ENCODE results near the gene MYLK4. TPM values are rescaled to one million over a fixed set of nuclear protein-coding genes. Genes with fewer than 3 reads are reported as not detected.

Gene MYLK4
- total and polyA plus RNA-seq, 4 donors = 0.07 to 0.65 (median 0.39) TPM

DNA sequence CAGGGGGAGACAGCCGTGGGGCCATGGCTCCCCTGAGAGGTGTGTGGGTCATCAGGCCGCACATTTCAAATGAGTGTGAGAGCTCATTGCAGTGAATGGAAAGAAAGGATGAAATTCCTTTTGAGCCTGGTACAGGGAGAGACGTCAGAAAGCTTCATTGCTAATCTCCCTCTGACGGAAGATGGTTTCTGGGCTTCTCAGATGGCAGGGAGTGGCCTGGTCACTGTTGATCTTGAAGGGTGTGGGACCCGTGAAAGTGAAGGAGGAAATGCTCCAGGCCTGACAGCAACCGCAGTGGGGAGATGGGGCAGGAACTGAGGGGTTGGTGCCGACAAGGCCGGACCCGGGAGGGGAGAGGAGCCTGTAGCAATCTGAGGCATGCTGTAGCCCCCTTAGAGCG, 127.4 kb downstream of the MYLK4 start:
- TF ChIP-seq JUND (IDR thresholded peaks at IDR 0.05) = no peak
- TF ChIP-seq, protein P1, sequence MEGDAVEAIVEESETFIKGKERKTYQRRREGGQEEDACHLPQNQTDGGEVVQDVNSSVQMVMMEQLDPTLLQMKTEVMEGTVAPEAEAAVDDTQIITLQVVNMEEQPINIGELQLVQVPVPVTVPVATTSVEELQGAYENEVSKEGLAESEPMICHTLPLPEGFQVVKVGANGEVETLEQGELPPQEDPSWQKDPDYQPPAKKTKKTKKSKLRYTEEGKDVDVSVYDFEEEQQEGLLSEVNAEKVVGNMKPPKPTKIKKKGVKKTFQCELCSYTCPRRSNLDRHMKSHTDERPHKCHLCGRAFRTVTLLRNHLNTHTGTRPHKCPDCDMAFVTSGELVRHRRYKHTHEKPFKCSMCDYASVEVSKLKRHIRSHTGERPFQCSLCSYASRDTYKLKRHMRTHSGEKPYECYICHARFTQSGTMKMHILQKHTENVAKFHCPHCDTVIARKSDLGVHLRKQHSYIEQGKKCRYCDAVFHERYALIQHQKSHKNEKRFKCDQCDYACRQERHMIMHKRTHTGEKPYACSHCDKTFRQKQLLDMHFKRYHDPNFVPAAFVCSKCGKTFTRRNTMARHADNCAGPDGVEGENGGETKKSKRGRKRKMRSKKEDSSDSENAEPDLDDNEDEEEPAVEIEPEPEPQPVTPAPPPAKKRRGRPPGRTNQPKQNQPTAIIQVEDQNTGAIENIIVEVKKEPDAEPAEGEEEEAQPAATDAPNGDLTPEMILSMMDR (IDR thresholded peaks at IDR 0.05; ENCODE audit: low read depth, low read length, missing input control) = no peak
- TF ChIP-seq, protein P2, sequence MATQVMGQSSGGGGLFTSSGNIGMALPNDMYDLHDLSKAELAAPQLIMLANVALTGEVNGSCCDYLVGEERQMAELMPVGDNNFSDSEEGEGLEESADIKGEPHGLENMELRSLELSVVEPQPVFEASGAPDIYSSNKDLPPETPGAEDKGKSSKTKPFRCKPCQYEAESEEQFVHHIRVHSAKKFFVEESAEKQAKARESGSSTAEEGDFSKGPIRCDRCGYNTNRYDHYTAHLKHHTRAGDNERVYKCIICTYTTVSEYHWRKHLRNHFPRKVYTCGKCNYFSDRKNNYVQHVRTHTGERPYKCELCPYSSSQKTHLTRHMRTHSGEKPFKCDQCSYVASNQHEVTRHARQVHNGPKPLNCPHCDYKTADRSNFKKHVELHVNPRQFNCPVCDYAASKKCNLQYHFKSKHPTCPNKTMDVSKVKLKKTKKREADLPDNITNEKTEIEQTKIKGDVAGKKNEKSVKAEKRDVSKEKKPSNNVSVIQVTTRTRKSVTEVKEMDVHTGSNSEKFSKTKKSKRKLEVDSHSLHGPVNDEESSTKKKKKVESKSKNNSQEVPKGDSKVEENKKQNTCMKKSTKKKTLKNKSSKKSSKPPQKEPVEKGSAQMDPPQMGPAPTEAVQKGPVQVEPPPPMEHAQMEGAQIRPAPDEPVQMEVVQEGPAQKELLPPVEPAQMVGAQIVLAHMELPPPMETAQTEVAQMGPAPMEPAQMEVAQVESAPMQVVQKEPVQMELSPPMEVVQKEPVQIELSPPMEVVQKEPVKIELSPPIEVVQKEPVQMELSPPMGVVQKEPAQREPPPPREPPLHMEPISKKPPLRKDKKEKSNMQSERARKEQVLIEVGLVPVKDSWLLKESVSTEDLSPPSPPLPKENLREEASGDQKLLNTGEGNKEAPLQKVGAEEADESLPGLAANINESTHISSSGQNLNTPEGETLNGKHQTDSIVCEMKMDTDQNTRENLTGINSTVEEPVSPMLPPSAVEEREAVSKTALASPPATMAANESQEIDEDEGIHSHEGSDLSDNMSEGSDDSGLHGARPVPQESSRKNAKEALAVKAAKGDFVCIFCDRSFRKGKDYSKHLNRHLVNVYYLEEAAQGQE (IDR thresholded peaks at IDR 0.05) = no peak
- no peak for TF ChIP-seq RAD21 (IDR thresholded peaks at IDR 0.05)
- TF ChIP-seq RXRA (IDR thresholded peaks at IDR 0.05) = no peak
- TF ChIP-seq SP1 (IDR thresholded peaks at IDR 0.05) = no peak
- TF ChIP-seq NR2F2 (IDR thresholded peaks at IDR 0.05) = no peak
- TF ChIP-seq FOXA1 (IDR thresholded peaks at IDR 0.05) = no peak
- TF ChIP-seq, protein P3, sequence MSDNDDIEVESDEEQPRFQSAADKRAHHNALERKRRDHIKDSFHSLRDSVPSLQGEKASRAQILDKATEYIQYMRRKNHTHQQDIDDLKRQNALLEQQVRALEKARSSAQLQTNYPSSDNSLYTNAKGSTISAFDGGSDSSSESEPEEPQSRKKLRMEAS (IDR thresholded peaks at IDR 0.05) = no peak
- no peak for TF ChIP-seq HNF4G (IDR thresholded peaks at IDR 0.05)
- no peak for TF ChIP-seq GABPA (IDR thresholded peaks at IDR 0.05 in 1 of 2, conservative IDR thresholded peaks at IDR 0.05 in 1 of 2)
- no peak for TF ChIP-seq EGR1 (IDR thresholded peaks at IDR 0.05; ENCODE audit: low read depth in 2 of 2)
- Histone ChIP-seq H3K4me1 (ENCODE audit: control insufficient read depth in 4 of 4, insufficient read depth in 4 of 4, low read length in 3 of 4) (no peaks in the 10 kb centered on the region), H3K9ac (ENCODE audit: low read depth in 1 of 2, low read length in 2 of 2) (no peak overlapping the region), H3K9me3 (ENCODE audit: control insufficient read depth in 4 of 4, low read length in 3 of 4) (no peaks in the 10 kb centered on the region), H3K36me3 (ENCODE audit: control insufficient read depth in 4 of 4, insufficient read depth in 3 of 4, low read depth in 1 of 4, low read length in 3 of 4) (no peaks in the 10 kb centered on the region), H3K4me3 (ENCODE audit: low read depth in 1 of 3, low read length in 3 of 3) (no peak overlapping the region), H3K27ac (ENCODE audit: low read depth in 1 of 2, low read length in 2 of 2) (no peak overlapping the region), H3K27me3 (ENCODE audit: control insufficient read depth in 4 of 4, insufficient read depth in 4 of 4, low read length in 3 of 4) (peaks cover 0 to 4% (median 1%) of the 10 kb centered on the region in 4 donors)
- 73% methylated on average over 10 of the region's 10 CpGs for WGBS
- DNase-seq (ENCODE audit: low spot score) = no peak

DNA sequence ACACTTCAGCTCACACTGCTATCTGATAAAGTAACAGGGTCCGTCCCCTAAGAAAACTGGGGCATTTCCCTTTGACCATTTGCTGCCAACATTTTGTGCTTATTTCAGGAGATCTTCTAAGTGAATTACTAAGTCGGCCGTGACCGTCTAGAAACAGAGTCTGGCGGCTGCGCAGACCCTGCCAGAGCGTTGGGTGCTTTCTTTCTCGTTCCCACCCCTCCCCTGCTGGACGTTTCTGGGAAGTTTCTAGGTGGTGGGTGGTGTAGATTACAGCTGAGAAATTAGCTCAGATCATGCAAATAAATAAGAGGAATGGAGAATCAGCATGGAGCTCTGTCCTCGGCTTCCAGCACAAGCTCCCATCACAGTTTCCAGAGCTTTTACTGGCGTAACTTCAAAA, 128.1 kb downstream of the MYLK4 start:
- no peak for DNase-seq (ENCODE audit: low spot score)
- 83% methylated on average over 11 of the region's 11 CpGs for WGBS
- H3K27me3 ChIP-seq (ENCODE audit: control insufficient read depth in 4 of 4, insufficient read depth in 4 of 4, low read length in 3 of 4) = peaks cover 0 to 4% (median 1%) of the 10 kb centered on the region in 4 donors
- H3K4me3 ChIP-seq (ENCODE audit: low read depth in 1 of 3, low read length in 3 of 3) = no peak overlapping the region
- TF ChIP-seq FOXA1 (IDR thresholded peaks at IDR 0.05) (no peak), EGR1 (IDR thresholded peaks at IDR 0.05; ENCODE audit: low read depth in 2 of 2) (no peak), NR2F2 (IDR thresholded peaks at IDR 0.05) (no peak)
- TF ChIP-seq, protein P4, sequence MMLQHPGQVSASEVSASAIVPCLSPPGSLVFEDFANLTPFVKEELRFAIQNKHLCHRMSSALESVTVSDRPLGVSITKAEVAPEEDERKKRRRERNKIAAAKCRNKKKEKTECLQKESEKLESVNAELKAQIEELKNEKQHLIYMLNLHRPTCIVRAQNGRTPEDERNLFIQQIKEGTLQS (IDR thresholded peaks at IDR 0.05) = no peak
- H3K36me3 ChIP-seq (ENCODE audit: control insufficient read depth in 4 of 4, insufficient read depth in 3 of 4, low read depth in 1 of 4, low read length in 3 of 4) = no peaks in the 10 kb centered on the region
- H3K27ac ChIP-seq (ENCODE audit: low read depth in 1 of 2, low read length in 2 of 2) = no peak overlapping the region
- H3K9ac ChIP-seq (ENCODE audit: low read depth in 1 of 2, low read length in 2 of 2) = no peak overlapping the region
- H3K9me3 ChIP-seq (ENCODE audit: control insufficient read depth in 4 of 4, low read length in 3 of 4) = no peaks in the 10 kb centered on the region
- no peaks in the 10 kb centered on the region for H3K4me1 ChIP-seq (ENCODE audit: control insufficient read depth in 4 of 4, insufficient read depth in 4 of 4, low read length in 3 of 4)
